B cell (primary cell): Measurements from ENCODE around the gene RC3H1.

Source experiments
- EZH2 ChIP-seq: IDR thresholded peaks from 2 replicates; pipeline ENCODE4 v1.6.1; 2012; ENCODE audit warnings: borderline replicate concordance, low read depth, mild to moderate bottlenecking, moderate library complexity, low read length; ENCODE audit not compliant: insufficient read depth, poor library complexity, severe bottlenecking
- TF ChIP-seq, protein P1 (sequence below): fragments of 200-600 bp; IDR thresholded peaks from one replicate; pipeline ENCODE4 v1.8.0; 2022; ENCODE audit warnings: antibody characterized with exemption, mild to moderate bottlenecking

DNA sequence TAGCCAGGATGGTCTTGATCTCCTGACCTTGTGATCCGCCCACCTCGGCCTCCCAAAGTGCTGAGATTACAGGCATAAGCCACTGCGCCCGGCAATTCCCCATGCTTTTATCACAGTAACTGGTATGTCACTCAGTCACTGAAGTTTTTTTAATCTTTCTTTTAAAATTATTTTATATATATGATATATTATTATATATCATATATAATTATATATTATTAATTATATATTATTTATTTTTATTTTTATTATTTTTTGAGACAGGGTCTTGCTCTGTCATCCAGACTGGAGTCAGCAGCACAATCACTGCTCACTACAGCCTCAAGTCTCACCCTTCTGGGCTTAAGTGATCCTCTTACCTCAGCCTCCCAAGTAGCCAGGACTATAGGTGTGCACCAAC is 18.3 kb downstream of the RC3H1 start:
- TF ChIP-seq, protein P1, sequence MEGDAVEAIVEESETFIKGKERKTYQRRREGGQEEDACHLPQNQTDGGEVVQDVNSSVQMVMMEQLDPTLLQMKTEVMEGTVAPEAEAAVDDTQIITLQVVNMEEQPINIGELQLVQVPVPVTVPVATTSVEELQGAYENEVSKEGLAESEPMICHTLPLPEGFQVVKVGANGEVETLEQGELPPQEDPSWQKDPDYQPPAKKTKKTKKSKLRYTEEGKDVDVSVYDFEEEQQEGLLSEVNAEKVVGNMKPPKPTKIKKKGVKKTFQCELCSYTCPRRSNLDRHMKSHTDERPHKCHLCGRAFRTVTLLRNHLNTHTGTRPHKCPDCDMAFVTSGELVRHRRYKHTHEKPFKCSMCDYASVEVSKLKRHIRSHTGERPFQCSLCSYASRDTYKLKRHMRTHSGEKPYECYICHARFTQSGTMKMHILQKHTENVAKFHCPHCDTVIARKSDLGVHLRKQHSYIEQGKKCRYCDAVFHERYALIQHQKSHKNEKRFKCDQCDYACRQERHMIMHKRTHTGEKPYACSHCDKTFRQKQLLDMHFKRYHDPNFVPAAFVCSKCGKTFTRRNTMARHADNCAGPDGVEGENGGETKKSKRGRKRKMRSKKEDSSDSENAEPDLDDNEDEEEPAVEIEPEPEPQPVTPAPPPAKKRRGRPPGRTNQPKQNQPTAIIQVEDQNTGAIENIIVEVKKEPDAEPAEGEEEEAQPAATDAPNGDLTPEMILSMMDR: no peak
- TF ChIP-seq EZH2: no peak
